NT2/D1 (cell line): ENCODE data around the gene STRAP.

Experiments
- SUZ12 ChIP-seq: IDR thresholded peaks from 2 replicates; pipeline ENCODE4 v1.6.1; 2011; ENCODE audit not compliant: insufficient read length, insufficient read depth; ENCODE audit errors: extremely low read depth
- YY1 ChIP-seq: IDR thresholded peaks from 2 replicates; pipeline ENCODE4 v1.6.1; 2011; ENCODE audit not compliant: insufficient read length, insufficient read depth
- ZNF274 ChIP-seq: IDR thresholded peaks from 2 replicates; pipeline ENCODE4 v1.6.1; 2011; ENCODE audit warnings: mild to moderate bottlenecking, low read depth, low read length

GRCh38 chr12:15896867-15897266 is 14.7 kb downstream of the STRAP start:
- TF ChIP-seq YY1 = no peak
- no peak for TF ChIP-seq ZNF274
- TF ChIP-seq SUZ12 = no peak
